ENCODE data around the gene CYP19A1. TPM values are rescaled to one million over a fixed set of nuclear protein-coding genes. Genes with fewer than 3 reads are reported as not detected.

Gene CYP19A1
- polyA plus RNA-seq, 3 donors = 0.28 to 2.7 (median 0.93) TPM

- 20 to 39% (median 25%) methylated on average over 2 of the region's 2 CpGs for WGBS, 3 donors
Observed at GRCh38 chr15:51334011-51334451, 4.4 kb downstream of the CYP19A1 start.

DNA sequence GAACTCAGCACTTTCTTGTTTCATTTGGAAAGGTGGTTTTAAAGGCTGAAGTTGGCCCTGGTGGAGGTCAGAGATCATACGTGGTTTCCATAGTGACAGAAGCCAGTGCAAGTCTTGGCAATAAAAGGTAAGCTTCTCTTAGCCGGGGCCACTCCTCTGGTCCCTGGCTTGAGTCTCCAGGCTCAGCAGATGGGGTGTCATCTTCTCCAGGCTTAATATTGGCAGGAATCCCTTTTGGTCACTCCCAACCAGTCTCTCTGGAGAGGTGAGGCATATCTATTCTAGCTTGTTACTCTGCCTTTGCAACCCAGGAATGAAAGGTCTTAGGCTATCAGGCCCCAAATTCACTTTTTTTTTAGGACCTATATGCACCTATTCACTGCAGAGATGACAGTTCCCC lies 4.8 kb downstream of the CYP19A1 start:
- no peak overlapping the region for H3K27ac ChIP-seq (ENCODE audit: low read depth, low read length)

More at GRCh38 chr15:51334011-51334451, 4.4 kb downstream of the CYP19A1 start:
- H3K27ac ChIP-seq (ENCODE audit: low read depth, low read length) = no peak overlapping the region

DNA sequence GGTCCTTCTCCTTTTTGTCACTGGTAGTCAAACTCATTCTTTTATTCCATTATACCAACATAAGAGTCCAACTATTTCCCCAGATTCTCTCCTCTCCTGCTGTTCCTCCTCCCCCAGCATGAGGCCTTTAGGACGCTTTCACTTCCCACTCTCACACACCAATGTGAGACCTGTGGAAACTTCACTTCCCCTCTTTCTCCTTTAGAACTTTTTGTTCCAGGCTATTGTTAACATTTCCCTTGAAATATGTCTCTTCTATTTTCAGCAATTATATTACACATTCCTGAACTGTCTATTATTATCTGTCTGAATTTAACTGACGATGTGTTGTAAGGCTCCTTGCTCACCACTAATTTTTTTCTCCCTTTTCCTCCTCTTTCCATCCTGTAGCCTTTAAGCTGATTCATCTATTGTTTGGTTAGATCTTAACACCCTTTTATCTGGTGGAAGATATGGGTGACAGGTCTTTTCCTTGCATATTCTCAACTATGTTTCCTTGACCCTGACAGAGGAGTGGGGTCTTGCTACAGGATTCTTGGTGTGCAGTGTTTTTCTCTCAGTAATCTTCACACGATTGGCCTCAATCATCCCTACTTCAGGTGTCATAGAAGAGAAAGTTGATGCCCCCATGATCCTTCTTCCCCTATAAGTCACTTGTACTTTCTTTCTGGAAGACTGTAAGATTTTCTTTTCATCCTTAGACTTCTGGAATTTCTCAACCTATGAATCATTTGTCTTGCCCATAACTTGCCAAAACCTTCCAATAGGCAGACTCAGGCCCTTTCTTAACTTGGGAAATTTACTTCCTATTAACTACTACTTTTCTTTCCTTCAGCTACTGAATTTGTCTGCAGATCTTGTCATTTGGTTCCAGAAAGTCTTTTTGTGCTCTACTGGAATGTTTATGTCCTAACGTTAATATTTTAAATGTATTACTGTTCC lies 5.9 kb downstream of the CYP19A1 start:
- H3K27ac ChIP-seq (ENCODE audit: low read depth, low read length) = no peak overlapping the region
- 66 to 86% (median 70%) methylated on average over 4 of the region's 4 CpGs for WGBS, 3 donors

More for the DNA sequence above, 4.8 kb downstream of the CYP19A1 start:
- WGBS, 3 donors = 75 to 88% (median 76%) methylated on average over 2 of the region's 2 CpGs

DNA sequence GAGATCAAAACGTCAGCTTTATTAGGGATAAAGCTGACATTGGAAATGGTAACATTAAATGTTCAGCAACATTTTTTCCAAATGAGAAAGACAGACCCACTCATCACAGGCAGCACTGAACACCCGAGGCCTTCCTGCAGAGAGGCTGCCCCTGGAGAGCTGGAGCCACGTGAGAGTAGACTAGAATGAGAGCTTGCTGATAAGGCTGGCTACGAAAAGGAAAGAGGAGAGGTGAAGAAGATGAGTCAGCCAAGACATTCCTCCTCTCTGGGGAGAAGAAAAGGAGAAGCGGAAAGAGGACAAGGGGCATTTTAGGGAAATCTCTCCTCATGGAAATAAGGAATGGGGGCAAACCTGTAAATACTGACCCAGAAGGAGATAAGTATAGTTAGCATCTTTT lies 7.3 kb downstream of the CYP19A1 start:
- no peak overlapping the region for H3K27ac ChIP-seq (ENCODE audit: low read depth, low read length)
- 61 to 67% (median 63%) methylated on average over 5 of the region's 5 CpGs for whole genome bisulfite sequencing, 3 donors

GRCh38 chr15:51328926-51329325 lies 9.5 kb downstream of the CYP19A1 start:
- H3K27ac ChIP-seq (ENCODE audit: low read depth, low read length) = no peak overlapping the region
- WGBS, 3 donors = 86 to 97% (median 91%) methylated on average over 4 of the region's 4 CpGs

GRCh38 chr15:51327081-51327480 lies 11.3 kb downstream of the CYP19A1 start:
- 95 to 98% (median 98%) methylated on average over 2 of the region's 2 CpGs for WGBS, 3 donors
- no peak overlapping the region for H3K27ac ChIP-seq (ENCODE audit: low read depth, low read length)

DNA sequence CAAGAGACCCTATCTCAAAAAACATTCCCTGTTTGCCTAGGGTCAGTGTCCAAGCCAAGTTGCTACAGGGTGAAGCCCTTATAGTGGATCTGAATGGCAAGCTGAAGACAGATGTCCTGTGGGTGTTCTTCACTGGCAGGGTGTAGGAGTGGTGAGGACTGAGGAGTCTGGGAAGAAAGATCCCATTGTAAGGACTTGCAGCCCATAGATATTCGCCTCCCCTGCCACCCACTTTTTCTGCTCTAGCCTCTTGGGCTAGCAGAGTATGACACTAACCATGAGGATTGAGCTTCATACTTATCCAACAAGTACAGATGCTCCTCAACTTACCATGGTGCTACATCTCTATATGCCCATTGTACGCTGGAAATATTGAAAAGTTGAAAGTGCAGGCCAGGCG lies 13.2 kb downstream of the CYP19A1 start:
- WGBS, 3 donors = 93 to 97% (median 95%) methylated on average over 3 of the region's 3 CpGs

DNA sequence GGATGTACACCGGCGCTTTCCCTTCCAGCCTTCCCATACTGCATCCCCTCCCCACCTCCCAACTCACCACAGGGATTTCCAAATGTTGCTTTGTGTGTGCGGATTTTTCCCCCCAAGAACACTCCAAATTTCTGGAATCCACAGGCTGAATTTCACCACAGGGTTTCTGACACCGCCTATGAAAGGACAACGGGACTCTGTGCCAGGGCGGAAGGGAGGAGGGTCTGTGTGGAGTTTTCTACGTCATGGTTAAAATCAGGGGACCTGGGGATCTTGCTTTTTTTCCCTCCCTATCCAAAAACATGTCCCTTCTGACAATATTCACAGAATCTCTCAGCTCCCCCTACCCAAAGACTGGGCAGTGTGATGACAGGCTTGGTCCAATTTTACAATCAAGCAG lies 14.6 kb downstream of the CYP19A1 start:
- 85 to 86% (median 85%) methylated on average over 7 of the region's 7 CpGs for WGBS, 3 donors
- no peak overlapping the region for H3K27ac ChIP-seq (ENCODE audit: low read depth, low read length)

More for the DNA sequence above, 13.2 kb downstream of the CYP19A1 start:
- H3K27ac ChIP-seq (ENCODE audit: low read depth, low read length) = no peak overlapping the region

- WGBS, 3 donors = 50 to 100% (median 53%) methylated on average over 1 of the region's 1 CpG
- no peak overlapping the region for H3K27ac ChIP-seq (ENCODE audit: low read depth, low read length)
Observed at GRCh38 chr15:51322621-51323296, 15.6 kb downstream of the CYP19A1 start.

GRCh38 chr15:51321316-51321715 lies 17.1 kb downstream of the CYP19A1 start:
- H3K27ac ChIP-seq (ENCODE audit: low read depth, low read length) = no peak overlapping the region
- WGBS, 3 donors = 69 to 75% (median 71%) methylated on average over 4 of the region's 4 CpGs

GRCh38 chr15:51320843-51321242 lies 17.6 kb downstream of the CYP19A1 start:
- WGBS, 3 donors = 93 to 100% (median 98%) methylated on average over 2 of the region's 2 CpGs
- H3K27ac ChIP-seq (ENCODE audit: low read depth, low read length) = no peak overlapping the region

DNA sequence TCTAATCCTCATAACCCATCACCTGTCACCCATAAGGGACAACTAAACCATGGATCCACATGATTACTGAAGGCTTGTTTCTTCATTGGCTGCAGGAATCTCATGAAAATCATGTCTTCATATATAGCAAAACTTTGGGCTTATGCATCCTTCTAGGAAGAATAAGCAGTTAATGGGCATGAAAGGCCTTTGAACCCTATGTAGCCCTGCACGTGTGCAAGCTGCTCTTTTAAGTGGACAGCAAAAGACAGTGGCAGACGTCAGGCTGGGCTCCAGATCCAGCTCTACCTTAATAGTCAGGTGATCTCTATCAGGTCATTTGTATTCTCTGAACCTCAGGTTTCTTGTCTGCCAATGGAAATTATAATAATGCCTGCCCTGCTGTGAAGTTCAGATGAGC lies 18.9 kb downstream of the CYP19A1 start:
- WGBS, 3 donors = 75 to 87% (median 83%) methylated on average over 2 of the region's 2 CpGs
- H3K27ac ChIP-seq (ENCODE audit: low read depth, low read length) = no peak overlapping the region

GRCh38 chr15:51318382-51319150 lies 19.8 kb downstream of the CYP19A1 start:
- no peak overlapping the region for H3K27ac ChIP-seq (ENCODE audit: low read depth, low read length)
- 58 to 78% (median 64%) methylated on average over 7 of the region's 7 CpGs for WGBS, 3 donors

- WGBS, 3 donors = 90 to 100% (median 92%) methylated on average over 1 of the region's 1 CpG
- H3K27ac ChIP-seq (ENCODE audit: low read depth, low read length) = no peak overlapping the region
Observed at GRCh38 chr15:51316636-51317035, 21.8 kb downstream of the CYP19A1 start.

GRCh38 chr15:51315726-51316125 lies 22.7 kb downstream of the CYP19A1 start:
- H3K27ac ChIP-seq (ENCODE audit: low read depth, low read length) = no peak overlapping the region
- WGBS, 3 donors = 88 to 97% (median 89%) methylated on average over 7 of the region's 7 CpGs

- 57 to 85% (median 84%) methylated on average over 10 of the region's 10 CpGs for WGBS, 3 donors
- no peak overlapping the region for H3K27ac ChIP-seq (ENCODE audit: low read depth, low read length)
Observed at GRCh38 chr15:51314391-51315337, 23.7 kb downstream of the CYP19A1 start.

DNA sequence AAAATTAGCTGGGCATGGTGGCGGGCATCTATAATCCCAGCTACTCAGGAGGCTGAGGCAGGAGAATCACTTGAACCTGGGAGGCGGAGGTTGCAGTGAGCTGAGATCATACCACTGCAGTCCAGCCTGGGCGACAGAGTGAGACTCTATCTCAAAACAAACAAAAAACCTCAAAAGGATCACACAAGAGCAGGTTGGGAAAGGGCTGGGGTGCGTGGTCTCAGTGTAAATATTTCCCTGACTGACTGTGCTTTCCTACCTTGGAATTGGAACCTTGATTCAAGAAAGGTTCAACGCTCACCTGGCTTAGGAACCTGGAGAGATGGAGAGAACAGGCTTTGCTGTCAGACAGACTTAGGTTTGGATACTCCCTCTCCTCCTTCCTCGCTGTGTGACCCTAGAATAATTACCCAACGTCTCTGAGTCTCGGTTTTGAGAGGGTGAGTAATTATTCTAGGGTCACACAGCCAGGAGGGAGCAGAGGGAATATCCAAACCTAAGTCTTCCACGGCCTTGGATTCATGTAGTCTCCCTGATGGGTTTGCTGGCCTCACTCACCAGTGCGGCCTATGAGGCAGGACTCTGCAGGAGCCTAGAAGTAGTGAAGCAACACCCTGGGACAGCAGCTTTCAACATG lies 24.6 kb downstream of the CYP19A1 start:
- 89 to 96% (median 92%) methylated on average over 9 to 10 of the region's 10 CpGs for WGBS, 3 donors
- no peak overlapping the region for H3K27ac ChIP-seq (ENCODE audit: low read depth, low read length)

Data from adipose tissue (tissue), 3 donors.